Lower leg skin (tissue), 3 donors: ENCODE results near the gene KLHDC3.

ENCODE experiments used
- CTCF ChIP-seq, 3 donors: fragments of 450-650 bp; IDR thresholded peaks; one replicate each; pipeline ENCODE4 v1.5.1; 2016; ENCODE audit warnings: antibody characterized with exemption in 3 of 3, mild to moderate bottlenecking in 3 of 3, moderate library complexity in 2 of 3
- POLR2A ChIP-seq, 2 donors: fragments of 450-650 bp; IDR thresholded peaks; one replicate each; pipeline ENCODE4 v1.6.1; 2016 to 2017; ENCODE audit warnings: antibody characterized with exemption in 2 of 2, mild to moderate bottlenecking in 1 of 2, moderate library complexity in 1 of 2

DNA sequence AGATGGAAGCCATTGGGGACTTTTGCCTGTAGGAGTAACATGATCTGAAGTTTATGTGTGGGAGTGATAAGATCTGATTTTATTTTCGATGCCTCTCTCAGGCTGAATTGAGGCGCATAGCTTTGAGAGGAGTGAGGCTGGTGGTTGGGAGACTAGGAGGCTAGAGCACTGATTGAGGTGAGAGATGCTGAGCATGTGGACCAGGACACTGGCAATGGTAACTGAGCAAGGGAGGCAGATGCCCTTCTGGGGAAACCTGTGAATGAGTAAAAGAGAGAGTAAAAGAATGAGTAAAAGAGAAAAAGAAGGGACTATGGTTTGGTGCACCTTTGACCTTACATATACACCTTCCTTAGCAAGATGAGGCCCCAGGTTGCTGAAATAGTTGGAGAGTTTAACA lies 10.4 kb downstream of the KLHDC3 start:
- TF ChIP-seq CTCF (IDR thresholded peaks at IDR 0.05): no peak
- no peak for TF ChIP-seq POLR2A (IDR thresholded peaks at IDR 0.05)
